Cardiac atrium fibroblast (primary cell): ENCODE measurements around the gene CCNL2. TPM values are rescaled to one million over a fixed set of nuclear protein-coding genes. Genes with fewer than 3 reads are reported as not detected.

Experiments used
- total RNA-seq: library from RNA; depleted of rRNA; stranded (reverse); fragments of >200 nt; gene quantifications from 2 replicates; pipeline ENCODE4 v1.2.3, GENCODE V29; 2015

Gene CCNL2
- 79.7 and 127 TPM in 2 replicates for total RNA-seq

GRCh38 chr1:1399187-1399871, at the start of gene CCNL2:
Gene CCNL2 (minus strand): TSS chr1:1399335. CDS start chr1:1399306, 29 bp downstream.

GRCh38 chr1:1435106-1435903, 36.2 kb upstream of the CCNL2 start, which contains the start of gene VWA1:
Gene VWA1 (plus strand): TSS chr1:1435690. CDS start chr1:1435749, 59 bp downstream.

GRCh38 chr1:1421147-1421906, 22.2 kb upstream of the CCNL2 start, which contains the start of gene ANKRD65:
Gene ANKRD65 (minus strand): TSS chr1:1421276. CDS start chr1:1421005, 271 bp downstream.

GRCh38 chr1:1406821-1407635, 7.9 kb upstream of the CCNL2 start, which contains the start of gene MRPL20:
Gene MRPL20 (minus strand): TSS chr1:1407293. CDS start chr1:1407217, 76 bp downstream.

GRCh38 chr1:1374929-1375662, 24.0 kb downstream of the CCNL2 start, which contains the start of gene AURKAIP1:
Gene AURKAIP1 (minus strand): TSS chr1:1375207. CDS start chr1:1374756, 451 bp downstream.

GRCh38 chr1:1358433-1359271, 40.5 kb downstream of the CCNL2 start, which contains the start of gene MXRA8:
Gene MXRA8 (minus strand): TSS chr1:1358555. CDS start chr1:1358504, 51 bp downstream.

GRCh38 chr1:1349256-1350012, 49.7 kb downstream of the CCNL2 start, which contains the start of gene DVL1:
Gene DVL1 (minus strand): TSS chr1:1349418. CDS start chr1:1349065, 353 bp downstream.

Other genes starting within 250 kb of the CCNL2 start
- gene TTLL10, start 225.5 kb downstream of the CCNL2 start, total RNA-seq: not detected in 2 replicates
- gene TNFRSF18, start 192.7 kb downstream of the CCNL2 start, total RNA-seq: not detected in 2 replicates
- 1.9 TPM in 1 of 2 replicates, not detected in the other for gene TNFRSF4, start 185.2 kb downstream of the CCNL2 start, total RNA-seq
- gene SDF4, start 167.3 kb downstream of the CCNL2 start, total RNA-seq: 231 and 251 TPM in 2 replicates
- 21.7 and 38.4 TPM in 2 replicates for gene B3GALT6, start 167.1 kb downstream of the CCNL2 start, total RNA-seq
- 4.0 TPM in 1 of 2 replicates, not detected in the other for gene C1QTNF12, start 152.6 kb downstream of the CCNL2 start, total RNA-seq
- gene UBE2J2, start 125.5 kb downstream of the CCNL2 start, total RNA-seq: 31.1 and 39.7 TPM in 2 replicates
- gene SCNN1D, start 118.9 kb downstream of the CCNL2 start, total RNA-seq: 0.16 and 0.90 TPM in 2 replicates
- 20.4 and 39.4 TPM in 2 replicates for gene ACAP3, start 91.4 kb downstream of the CCNL2 start, total RNA-seq
- 25.8 and 28.7 TPM in 2 replicates for gene PUSL1, start 90.7 kb downstream of the CCNL2 start, total RNA-seq
- gene INTS11, start 74.7 kb downstream of the CCNL2 start, total RNA-seq: 64.3 and 78.3 TPM in 2 replicates
- gene CPTP, start 74.5 kb downstream of the CCNL2 start, total RNA-seq: 31.1 and 32.6 TPM in 2 replicates
- under 0.01 and 0.49 TPM in 2 replicates for gene TAS1R3, start 68.1 kb downstream of the CCNL2 start, total RNA-seq
- gene DVL1, start 49.9 kb downstream of the CCNL2 start, total RNA-seq: 43.1 and 48.4 TPM in 2 replicates
- 121 and 139 TPM in 2 replicates for gene MXRA8, start 40.8 kb downstream of the CCNL2 start, total RNA-seq
- 117 and 148 TPM in 2 replicates for gene AURKAIP1, start 24.1 kb downstream of the CCNL2 start, total RNA-seq
- 76.9 and 98.2 TPM in 2 replicates for gene MRPL20, start 8.0 kb upstream of the CCNL2 start, total RNA-seq
- 2.2 TPM in 1 of 2 replicates, not detected in the other for gene ANKRD65, start 21.9 kb upstream of the CCNL2 start, total RNA-seq
- gene VWA1, start 36.4 kb upstream of the CCNL2 start, total RNA-seq: 17.7 and 32.0 TPM in 2 replicates
- not detected in 2 replicates for gene ATAD3C, start 50.4 kb upstream of the CCNL2 start, total RNA-seq
- 15.7 and 19.9 TPM in 2 replicates for gene ATAD3B, start 72.4 kb upstream of the CCNL2 start, total RNA-seq
- gene ATAD3A, start 112.8 kb upstream of the CCNL2 start, total RNA-seq: 34.5 and 35.4 TPM in 2 replicates
- gene TMEM240, start 141.3 kb upstream of the CCNL2 start, total RNA-seq: 7.0 TPM in 2 replicates
- 85.7 and 101 TPM in 2 replicates for gene SSU72, start 175.5 kb upstream of the CCNL2 start, total RNA-seq
- gene FNDC10, start 200.8 kb upstream of the CCNL2 start, total RNA-seq: 10.8 and 14.9 TPM in 2 replicates
- gene MIB2, start 216.2 kb upstream of the CCNL2 start, total RNA-seq: 51.0 and 54.3 TPM in 2 replicates
- gene MMP23B, start 232.8 kb upstream of the CCNL2 start, total RNA-seq: 15.7 and 30.8 TPM in 2 replicates